Cortex of kidney (tissue), 1 donor: ENCODE results near the gene WDR91.
"Not testable (repeated sequence)": the region's sequence is repeated elsewhere in the genome, so short reads cannot be mapped to it uniquely, and the experiment has no call there.

Experiments used
- DNase-seq: peaks from one replicate; lab custom pipeline; 2025; lab: John Stamatoyannopoulos, UW

Gene WDR91

GRCh38 chr7:135211179-135211945 lies at the start of gene WDR91:
Gene WDR91, minus strand, starts transcription at chr7:135211526. Its CDS starts 24 bp downstream, at chr7:135211502.
- DNase-seq = peak; percentile 98

- no peak for DNase-seq
Observed at GRCh38 chr7:135260470-135260869, 49.1 kb upstream of the WDR91 start.

GRCh38 chr7:135259702-135260101 lies 48.4 kb upstream of the WDR91 start:
- no peak for DNase-seq

GRCh38 chr7:135258585-135258984 lies 47.3 kb upstream of the WDR91 start:
- no peak for DNase-seq

- no peak for DNase-seq
Observed at GRCh38 chr7:135257790-135258189, 46.5 kb upstream of the WDR91 start.

- DNase-seq = no peak
Observed at GRCh38 chr7:135253851-135254771, 42.8 kb upstream of the WDR91 start.

- no peak for DNase-seq
Observed at GRCh38 chr7:135251496-135252391, 40.4 kb upstream of the WDR91 start.

GRCh38 chr7:135248546-135248945 lies 37.2 kb upstream of the WDR91 start:
- no peak for DNase-seq

GRCh38 chr7:135247746-135248471 lies 36.6 kb upstream of the WDR91 start:
- no peak for DNase-seq

GRCh38 chr7:135246191-135246825 lies 35.0 kb upstream of the WDR91 start:
- no peak for DNase-seq

GRCh38 chr7:135245226-135246190 lies 34.2 kb upstream of the WDR91 start:
- no peak for DNase-seq

GRCh38 chr7:135242096-135242684 lies 30.9 kb upstream of the WDR91 start:
- DNase-seq = no peak

- no peak for DNase-seq
Observed at GRCh38 chr7:135240441-135240840, 29.1 kb upstream of the WDR91 start.

GRCh38 chr7:135239263-135239662 lies 27.9 kb upstream of the WDR91 start:
- DNase-seq = no peak

GRCh38 chr7:135238112-135238744 lies 26.9 kb upstream of the WDR91 start:
- DNase-seq = no peak

GRCh38 chr7:135236727-135237126 lies 25.4 kb upstream of the WDR91 start:
- DNase-seq = no peak

GRCh38 chr7:135235841-135236240 lies 24.5 kb upstream of the WDR91 start:
- DNase-seq = no peak

GRCh38 chr7:135234727-135235126 lies 23.4 kb upstream of the WDR91 start:
- DNase-seq = no peak

- not testable (repeated sequence) for DNase-seq
Observed at GRCh38 chr7:135234095-135234494, 22.8 kb upstream of the WDR91 start.
